ENCODE measurements around the gene USP24.
A peak's percentile ranks its signal among the peaks of the same experiment; 100 is the strongest.

- TF ChIP-seq CTCF (IDR thresholded peaks at IDR 0.05) (no peak), POLR2AphosphoS5 (IDR thresholded peaks at IDR 0.05; ENCODE audit: insufficient read depth in 1 of 2, low read depth in 1 of 2) (peak in 1 of 2 donors; percentile 87), POLR2A (IDR thresholded peaks at IDR 0.05) (peak in 1 of 2 donors; percentile 75)
Observed at GRCh38 chr1:55215194-55216021, at the start of gene USP24.
